ENCODE results near the gene ITGB5.
"Not testable (repeated sequence)": the region's sequence is repeated elsewhere in the genome, so short reads cannot be mapped to it uniquely, and the experiment has no call there.

The ITGB5 gene

GRCh38 chr3:124784686-124785382 lies 102.3 kb downstream of the ITGB5 start:
- DNase-seq (ENCODE audit: low read depth) = no peak
- no peak overlapping the region for H3K4me3 ChIP-seq (ENCODE audit: low read depth, low read length)
- TF ChIP-seq, protein P1, sequence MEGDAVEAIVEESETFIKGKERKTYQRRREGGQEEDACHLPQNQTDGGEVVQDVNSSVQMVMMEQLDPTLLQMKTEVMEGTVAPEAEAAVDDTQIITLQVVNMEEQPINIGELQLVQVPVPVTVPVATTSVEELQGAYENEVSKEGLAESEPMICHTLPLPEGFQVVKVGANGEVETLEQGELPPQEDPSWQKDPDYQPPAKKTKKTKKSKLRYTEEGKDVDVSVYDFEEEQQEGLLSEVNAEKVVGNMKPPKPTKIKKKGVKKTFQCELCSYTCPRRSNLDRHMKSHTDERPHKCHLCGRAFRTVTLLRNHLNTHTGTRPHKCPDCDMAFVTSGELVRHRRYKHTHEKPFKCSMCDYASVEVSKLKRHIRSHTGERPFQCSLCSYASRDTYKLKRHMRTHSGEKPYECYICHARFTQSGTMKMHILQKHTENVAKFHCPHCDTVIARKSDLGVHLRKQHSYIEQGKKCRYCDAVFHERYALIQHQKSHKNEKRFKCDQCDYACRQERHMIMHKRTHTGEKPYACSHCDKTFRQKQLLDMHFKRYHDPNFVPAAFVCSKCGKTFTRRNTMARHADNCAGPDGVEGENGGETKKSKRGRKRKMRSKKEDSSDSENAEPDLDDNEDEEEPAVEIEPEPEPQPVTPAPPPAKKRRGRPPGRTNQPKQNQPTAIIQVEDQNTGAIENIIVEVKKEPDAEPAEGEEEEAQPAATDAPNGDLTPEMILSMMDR (IDR thresholded peaks at IDR 0.05; ENCODE audit: low read depth, low read length, missing control alignments) = no peak

GRCh38 chr3:124783696-124784095 lies 103.5 kb downstream of the ITGB5 start:
- H3K4me3 ChIP-seq (ENCODE audit: low read depth, low read length) = no peak overlapping the region
- DNase-seq (ENCODE audit: low read depth) = no peak
- TF ChIP-seq, protein P1 (IDR thresholded peaks at IDR 0.05; ENCODE audit: low read depth, low read length, missing control alignments) = no peak

DNA sequence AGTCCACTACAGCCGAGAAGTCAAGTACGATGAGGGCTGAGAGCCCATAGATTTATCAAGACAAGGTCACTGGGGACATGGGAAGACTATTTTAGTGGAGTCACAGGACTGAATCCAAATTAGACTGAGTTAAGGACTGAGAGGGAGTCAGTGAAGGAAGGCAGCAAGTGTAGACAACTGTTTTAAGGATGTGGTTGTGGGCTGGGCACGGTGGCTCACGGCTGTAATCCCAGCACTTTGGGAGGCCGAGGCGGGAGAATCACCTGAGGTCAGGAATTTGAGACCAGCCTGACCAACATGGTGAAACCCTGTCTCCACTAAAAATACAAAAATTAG lies 104.8 kb downstream of the ITGB5 start:
- H3K4me3 ChIP-seq (ENCODE audit: low read depth, low read length); DNase-seq (ENCODE audit: low read depth): not testable (repeated sequence)

DNA sequence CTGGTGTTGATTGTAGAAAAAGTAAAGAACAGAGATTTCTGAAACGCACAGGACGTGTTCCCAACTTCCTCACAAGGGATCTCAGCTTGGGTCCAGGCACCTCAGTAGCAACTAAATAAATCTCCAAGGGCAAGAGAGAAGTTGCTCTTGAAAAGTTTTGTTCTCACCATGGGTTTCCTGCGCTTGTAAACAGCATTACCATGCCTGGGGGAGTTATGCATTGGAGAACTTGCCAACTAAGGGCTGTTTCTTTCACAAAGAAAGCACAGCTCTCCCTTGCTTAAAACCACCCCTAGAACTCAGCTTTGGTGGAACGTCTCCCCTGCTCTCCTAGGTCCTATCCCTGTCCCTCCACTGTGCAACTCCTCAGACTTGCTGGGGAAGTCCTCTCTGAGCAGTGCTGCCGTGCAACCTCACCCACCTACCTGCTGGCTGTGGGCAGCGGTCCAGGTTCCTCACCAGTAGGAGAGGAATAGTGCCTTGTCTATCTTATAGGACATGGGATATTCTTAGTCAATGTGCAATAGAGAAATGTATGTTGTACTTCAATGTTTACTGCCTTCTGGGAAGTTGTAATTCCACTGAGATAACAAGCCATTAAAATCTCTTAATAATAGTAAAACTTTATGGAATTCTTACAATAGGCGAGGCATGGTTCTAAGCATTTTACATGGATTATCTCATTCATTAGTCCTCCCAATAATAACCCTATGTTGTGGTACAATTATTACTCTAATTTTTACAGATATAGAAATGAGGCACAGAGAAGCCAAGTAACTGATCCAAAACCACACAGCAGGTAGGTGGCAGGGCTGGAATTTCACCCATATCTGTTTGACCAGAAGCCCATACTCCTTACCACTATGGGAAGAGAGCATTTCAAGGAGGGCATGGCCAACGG lies 105.4 kb downstream of the ITGB5 start:
- TF ChIP-seq, protein P1 (IDR thresholded peaks at IDR 0.05; ENCODE audit: low read depth, low read length, missing control alignments) = no peak
- DNase-seq (ENCODE audit: low read depth) = no peak
- H3K4me3 ChIP-seq (ENCODE audit: low read depth, low read length) = no peak overlapping the region

GRCh38 chr3:124780761-124781475 lies 106.2 kb downstream of the ITGB5 start:
- DNase-seq (ENCODE audit: low read depth) = no peak
- TF ChIP-seq, protein P1 (IDR thresholded peaks at IDR 0.05; ENCODE audit: low read depth, low read length, missing control alignments) = no peak
- no peak overlapping the region for H3K4me3 ChIP-seq (ENCODE audit: low read depth, low read length)

- H3K4me3 ChIP-seq (ENCODE audit: low read depth, low read length) = no peak overlapping the region
These were observed 106.8 kb downstream of the ITGB5 start for GRCh38 chr3:124780356-124780755.

More at GRCh38 chr3:124780356-124780755, 106.8 kb downstream of the ITGB5 start:
- TF ChIP-seq, protein P1 (IDR thresholded peaks at IDR 0.05; ENCODE audit: low read depth, low read length, missing control alignments) = no peak
- DNase-seq (ENCODE audit: low read depth) = no peak
